Activated CD8-positive, alpha-beta T cell treated with anti-CD3 and anti-CD28 coated beads, Interleukin-2, amount 10 ng/mL, durations not matched to agents 7 days and 5 days (primary cell): Measurements from ENCODE around the gene ICA1. TPM values are rescaled to one million over a fixed set of nuclear protein-coding genes. Genes with fewer than 3 reads are reported as not detected.
"Not testable (repeated sequence)": the region's sequence is repeated elsewhere in the genome, so short reads cannot be mapped to it uniquely, and the experiment has no call there.

Experiments
- ATAC-seq: fragments of 150-1000 bp; cut with Tn5 transposase; one replicate; pipeline ENCODE4 v1.10.0; 2021; ENCODE audit warnings: moderate library complexity
- CTCF ChIA-PET: fragments of 350-600 bp; sonication (Branson Sonifier 250); formaldehyde crosslinking; loops from one replicate; lab custom pipeline; 2021; ENCODE audit warnings: antibody characterized with exemption; lab: Charles Lee
- POLR2A ChIA-PET: fragments of 350-600 bp; sonication (Branson Sonifier 250); formaldehyde crosslinking; loops from one replicate; lab custom pipeline; 2021; ENCODE audit warnings: antibody characterized with exemption; lab: Charles Lee
- DNase-seq: peaks from one replicate; pipeline ENCODE4 v3.0.0-alpha.2; 2020
- H3K27ac Mint-ChIP-seq: one replicate; pipeline ENCODE4 v1.8.0; 2021; ENCODE audit warnings: mild to moderate bottlenecking, mixed read lengths
- H3K27me3 Mint-ChIP-seq: one replicate; pipeline ENCODE4 v1.8.0; 2021; ENCODE audit warnings: low read depth, mixed read lengths
- H3K36me3 Mint-ChIP-seq: one replicate; pipeline ENCODE4 v1.8.0; 2021; ENCODE audit warnings: low read depth, mixed read lengths
- H3K4me1 Mint-ChIP-seq: one replicate; pipeline ENCODE4 v1.8.0; 2021; ENCODE audit warnings: low read depth, mixed read lengths
- H3K4me3 Mint-ChIP-seq: one replicate; pipeline ENCODE4 v1.8.0; 2021; ENCODE audit warnings: mild to moderate bottlenecking, mixed read lengths
- H3K9me3 Mint-ChIP-seq: one replicate; pipeline ENCODE4 v1.8.0; 2022; ENCODE audit warnings: mixed read lengths; ENCODE audit not compliant: insufficient read depth
- total RNA-seq, 2 experiments: library from RNA; stranded (reverse); gene quantifications; one replicate each; pipeline ENCODE4 v1.2.3, GENCODE V29; 2021

Gene ICA1
- total RNA-seq, 2 experiments from 2014 or later: 0.76 to 1.8 TPM

DNA sequence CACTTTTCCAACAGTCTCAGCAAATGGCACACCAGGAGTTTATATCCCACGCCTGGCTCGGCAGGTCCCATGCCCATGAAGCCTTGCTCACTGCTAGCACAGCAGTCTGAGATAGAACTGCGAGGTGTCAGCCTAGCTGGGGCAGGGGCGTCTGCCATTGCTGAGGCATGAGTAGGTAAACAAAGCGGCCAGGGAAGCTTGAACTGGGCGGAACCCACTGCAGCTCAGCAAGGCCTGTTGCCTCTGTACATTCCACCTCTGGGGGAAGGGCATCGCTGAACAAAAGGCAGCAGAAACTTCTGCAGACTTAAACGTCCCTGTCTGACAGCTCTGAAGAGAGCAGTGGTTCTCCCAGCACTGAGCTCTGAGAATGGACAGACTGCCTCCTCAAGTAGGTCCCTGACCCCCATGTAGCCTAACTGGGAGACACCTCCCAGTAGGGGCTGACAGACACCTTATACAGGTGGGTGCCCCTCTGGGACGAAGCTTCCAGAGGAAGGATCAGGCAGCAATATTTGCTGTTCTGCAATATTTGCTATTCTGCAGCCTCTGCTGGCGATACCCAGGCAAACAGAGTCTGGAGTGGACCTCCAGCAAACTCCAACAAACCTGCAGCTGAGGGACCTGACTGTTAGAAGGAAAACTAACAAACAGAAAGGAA lies 22.1 kb downstream of the ICA1 start:
- H3K4me1 Mint-ChIP-seq, DNase-seq, H3K36me3 Mint-ChIP-seq, H3K27ac Mint-ChIP-seq, H3K4me3 Mint-ChIP-seq, ATAC-seq, POLR2A ChIA-PET: not testable (repeated sequence)
- CTCF ChIA-PET: interaction anchor here (1.6 kb wide), 1 partner anchor 56 kb away, joined by 3 read pairs; no protein-coding TSS in a partner anchor
- Mint-ChIP-seq H3K27me3 (peaks cover 26% of the 10 kb centered on the region), H3K9me3 (peaks cover 10% of the 10 kb centered on the region)

DNA sequence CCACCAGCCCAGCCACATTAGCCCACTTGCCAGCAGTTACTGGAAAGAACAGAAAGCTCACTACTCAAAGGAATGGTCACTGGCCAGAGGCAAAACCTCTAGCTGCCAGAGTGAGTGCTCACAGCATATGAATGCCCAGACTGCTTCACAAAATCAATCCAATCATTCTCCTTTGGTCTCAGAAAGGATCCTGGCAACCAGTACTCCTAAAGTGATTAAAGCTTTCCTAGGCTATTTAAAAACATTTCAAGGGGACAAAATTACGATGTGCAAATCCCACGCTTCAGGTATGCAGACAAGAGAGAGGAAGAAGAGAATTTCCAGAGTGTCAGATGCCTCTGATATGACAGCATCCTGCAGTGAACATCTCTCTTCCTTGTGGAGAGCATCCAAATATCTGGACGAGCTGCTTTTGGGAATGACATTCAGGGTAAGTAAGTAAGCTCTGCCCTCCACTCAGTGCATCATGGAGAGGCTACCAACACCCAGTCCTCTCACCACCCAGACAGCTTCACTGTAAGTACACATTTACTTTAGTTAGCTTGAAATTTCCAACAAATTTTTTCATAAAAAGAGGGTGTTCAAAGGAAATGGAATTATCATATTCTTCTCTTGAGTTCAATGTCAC lies 25.1 kb downstream of the ICA1 start:
- Mint-ChIP-seq H3K27me3 (peaks cover 22% of the 10 kb centered on the region), H3K27ac (no peak overlapping the region), H3K9me3 (no peaks in the 10 kb centered on the region), H3K4me3 (no peak overlapping the region), H3K4me1 (no peaks in the 10 kb centered on the region), H3K36me3 (no peaks in the 10 kb centered on the region)
- DNase-seq (no peak), ATAC-seq (no peak)
- ChIA-PET POLR2A (no interaction called here), CTCF (interaction anchor here (0.8 kb wide), 1 partner anchor 12 kb away, joined by 3 read pairs; no protein-coding TSS in a partner anchor)

DNA sequence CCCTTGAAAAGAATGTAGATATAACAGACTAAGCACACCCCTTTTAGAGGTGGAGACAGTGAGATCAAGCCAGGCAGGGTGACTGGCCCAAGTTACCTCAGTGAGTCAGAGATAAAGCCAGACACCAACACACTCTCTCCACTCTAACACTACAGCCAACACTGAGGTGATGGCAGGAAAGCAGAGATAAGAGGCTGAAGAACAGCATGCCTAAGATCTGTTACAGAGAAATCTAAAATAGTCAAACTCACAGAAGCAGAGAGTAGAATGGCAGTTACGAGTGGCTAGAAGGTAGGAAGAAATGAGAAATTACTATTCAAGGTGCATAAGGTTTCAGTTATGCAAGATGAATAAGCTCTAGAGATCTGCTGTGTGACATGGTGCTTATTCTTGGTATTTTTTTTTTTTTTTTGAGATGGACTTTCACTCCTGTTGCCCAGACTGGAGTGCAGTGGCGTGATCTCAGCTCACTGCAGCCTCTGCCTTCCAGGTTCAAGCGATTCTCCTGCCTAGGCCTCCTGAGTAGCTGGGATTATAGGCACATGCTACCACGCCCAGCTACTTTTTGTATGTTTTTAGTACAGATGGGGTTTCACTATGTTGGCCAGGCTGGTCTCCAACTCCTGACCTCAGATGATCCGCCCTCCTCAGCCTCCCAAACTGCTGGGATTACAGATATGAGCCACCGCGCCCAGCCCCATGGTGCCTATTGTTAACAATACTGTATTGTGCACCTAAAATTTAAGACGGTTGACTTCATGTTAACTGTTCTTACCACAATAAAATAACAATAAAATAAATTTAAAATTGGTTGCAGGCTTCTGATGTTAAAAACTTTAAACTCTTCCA lies 28.7 kb downstream of the ICA1 start:
- ChIA-PET CTCF (no interaction called here), POLR2A (no interaction called here)
- Mint-ChIP-seq H3K4me1 (no peaks in the 10 kb centered on the region), H3K27me3 (peaks cover 22% of the 10 kb centered on the region), H3K4me3 (no peak overlapping the region), H3K27ac (no peak overlapping the region), H3K36me3 (no peaks in the 10 kb centered on the region), H3K9me3 (no peaks in the 10 kb centered on the region)
- ATAC-seq (no peak), DNase-seq (no peak)

- Mint-ChIP-seq H3K9me3 (no peaks in the 10 kb centered on the region), H3K27ac (no peak overlapping the region), H3K4me3 (no peak overlapping the region), H3K36me3 (no peaks in the 10 kb centered on the region), H3K4me1 (no peaks in the 10 kb centered on the region), H3K27me3 (peaks cover 20% of the 10 kb centered on the region)
- ChIA-PET POLR2A (no interaction called here), CTCF (interaction anchor here (1.2 kb wide), 1 partner anchor 66 kb away, joined by 3 read pairs; no protein-coding TSS in a partner anchor)
- no peak for DNase-seq
- ATAC-seq: no peak
Observed at GRCh38 chr7:8229927-8230326, 32.0 kb downstream of the ICA1 start.

DNA sequence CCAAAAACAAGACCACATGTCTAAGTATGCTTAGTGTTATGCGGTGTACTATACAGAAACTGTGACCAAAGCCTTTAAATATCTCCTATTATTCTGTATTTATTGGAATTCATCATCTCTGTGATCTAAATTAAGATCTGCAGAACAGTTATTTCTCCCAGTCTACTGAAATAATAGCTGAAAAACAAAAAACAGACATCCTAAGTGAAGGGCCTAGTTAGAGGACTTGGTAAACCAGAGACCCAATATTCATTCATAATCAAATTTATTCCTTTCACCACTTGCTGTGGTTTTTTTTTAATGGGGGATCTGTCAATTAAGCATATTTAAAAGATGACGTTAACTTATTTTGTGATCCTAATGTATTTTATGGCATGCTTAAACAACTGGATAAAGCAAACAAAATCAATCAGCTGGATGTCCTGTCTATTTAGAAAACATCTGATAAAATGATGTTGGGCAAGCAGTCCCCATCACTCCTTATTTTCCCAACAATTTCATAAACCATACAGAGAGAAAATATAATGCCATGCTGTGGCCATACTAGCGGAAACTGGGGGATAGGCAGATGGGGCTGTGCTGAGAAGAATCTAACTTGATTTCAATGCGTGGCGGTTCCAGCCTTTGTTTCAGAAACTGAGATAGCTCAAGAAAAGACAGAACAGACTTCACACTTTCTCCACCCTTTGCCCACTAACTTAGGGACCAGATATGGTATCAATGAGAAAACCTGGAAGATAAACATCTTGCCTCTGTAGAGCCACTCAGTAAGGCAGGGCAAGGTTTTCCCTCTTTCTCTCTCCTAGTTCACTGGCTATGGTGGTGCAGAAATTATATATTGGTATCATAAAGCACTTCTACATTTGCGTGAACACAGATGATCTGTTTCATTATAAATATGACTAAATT lies 32.9 kb downstream of the ICA1 start:
- H3K4me3 Mint-ChIP-seq: no peak overlapping the region
- POLR2A ChIA-PET: no interaction called here
- H3K27ac Mint-ChIP-seq: no peak overlapping the region
- DNase-seq (no peak), ATAC-seq (no peak)
- H3K4me1 Mint-ChIP-seq: no peaks in the 10 kb centered on the region
- H3K36me3 Mint-ChIP-seq: no peaks in the 10 kb centered on the region
- H3K9me3 Mint-ChIP-seq: no peaks in the 10 kb centered on the region
- H3K27me3 Mint-ChIP-seq: peaks cover 29% of the 10 kb centered on the region
- CTCF ChIA-PET: interaction anchor here (1.7 kb wide), 1 partner anchor 15 kb away, joined by 4 read pairs; no protein-coding TSS in a partner anchor

DNA sequence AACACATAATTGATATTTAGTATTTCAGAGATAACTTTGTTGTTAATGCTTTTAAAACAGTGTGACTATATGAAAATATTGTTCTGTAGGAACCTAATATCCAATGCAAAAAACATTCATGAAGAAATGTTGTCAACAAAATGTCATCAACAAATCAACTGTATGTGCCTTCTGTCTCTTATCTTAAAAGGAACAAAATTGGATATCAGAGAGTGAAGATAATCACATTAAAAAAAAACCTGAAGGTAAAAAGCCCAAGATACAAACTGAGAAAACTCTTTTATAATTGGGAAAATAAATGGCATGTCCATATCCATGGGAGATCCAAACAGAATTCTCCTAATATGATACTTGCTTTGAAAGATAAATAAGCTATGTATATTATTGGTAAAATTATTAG lies 33.9 kb downstream of the ICA1 start:
- Mint-ChIP-seq H3K4me1 (no peaks in the 10 kb centered on the region), H3K27ac (no peak overlapping the region), H3K9me3 (no peaks in the 10 kb centered on the region), H3K4me3 (no peak overlapping the region), H3K27me3 (peaks cover 33% of the 10 kb centered on the region), H3K36me3 (no peaks in the 10 kb centered on the region)
- no peak for ATAC-seq
- DNase-seq: no peak
- ChIA-PET CTCF (interaction anchor here (1.7 kb wide), 1 partner anchor 14 kb away, joined by 4 read pairs; no protein-coding TSS in a partner anchor), POLR2A (no interaction called here)

DNA sequence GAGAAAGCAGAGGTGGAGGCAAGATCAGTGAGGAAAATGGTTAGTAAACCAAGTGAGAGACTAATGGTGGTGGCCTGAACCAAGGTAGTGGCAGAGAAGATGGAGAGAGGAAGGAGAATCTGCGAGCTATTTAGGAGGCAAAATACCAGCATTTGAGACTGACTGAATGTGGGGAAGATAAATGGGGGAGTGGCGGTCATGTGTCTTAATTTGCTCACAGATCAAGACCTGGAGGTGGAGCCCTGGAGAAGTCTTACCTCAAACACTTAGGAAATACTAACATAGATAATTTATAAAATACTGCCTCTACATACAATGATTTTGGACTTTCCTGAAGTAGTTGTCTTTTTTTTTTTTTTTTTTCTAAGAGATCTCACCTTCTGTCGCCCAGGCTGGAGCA lies 34.7 kb downstream of the ICA1 start:
- CTCF ChIA-PET: interaction anchor here (1.8 kb wide), 1 partner anchor 69 kb away, joined by 4 read pairs; no protein-coding TSS in a partner anchor
- H3K9me3 Mint-ChIP-seq: no peaks in the 10 kb centered on the region
- no peak overlapping the region for H3K27ac Mint-ChIP-seq
- no peaks in the 10 kb centered on the region for H3K4me1 Mint-ChIP-seq
- POLR2A ChIA-PET: no interaction called here
- ATAC-seq (no peak), DNase-seq (no peak)
- H3K4me3 Mint-ChIP-seq: no peak overlapping the region
- H3K36me3 Mint-ChIP-seq: no peaks in the 10 kb centered on the region
- H3K27me3 Mint-ChIP-seq: peaks cover 33% of the 10 kb centered on the region

- Mint-ChIP-seq H3K4me3 (no peak overlapping the region), H3K4me1 (no peaks in the 10 kb centered on the region), H3K9me3 (no peaks in the 10 kb centered on the region), H3K27me3 (peaks cover 33% of the 10 kb centered on the region), H3K36me3 (no peaks in the 10 kb centered on the region), H3K27ac (no peak overlapping the region)
- DNase-seq: no peak
- POLR2A ChIA-PET: no interaction called here
- no peak for ATAC-seq
- CTCF ChIA-PET: interaction anchor here (1.8 kb wide), 1 partner anchor 70 kb away, joined by 4 read pairs; no protein-coding TSS in a partner anchor
Observed at GRCh38 chr7:8226501-8226900, 35.5 kb downstream of the ICA1 start.

DNA sequence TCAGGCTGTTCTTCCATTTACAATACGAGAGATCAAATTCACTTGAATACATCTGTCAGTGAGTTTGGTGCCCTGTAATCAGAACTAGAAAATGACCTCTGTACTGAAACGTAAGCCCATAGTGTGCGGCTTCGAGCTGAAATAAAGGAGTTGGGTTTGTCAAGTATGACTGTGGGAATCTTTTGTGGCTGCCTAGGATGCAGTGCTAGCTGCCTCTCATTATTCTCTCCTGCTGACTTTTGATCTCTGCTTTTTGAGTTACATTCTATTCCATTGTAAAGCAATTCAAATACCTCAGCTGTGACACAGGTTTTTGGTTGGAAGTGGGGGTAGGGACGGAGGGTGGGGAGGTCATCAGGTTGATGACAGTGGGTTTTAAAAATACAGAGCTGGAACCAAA lies 40.4 kb downstream of the ICA1 start:
- Mint-ChIP-seq H3K4me1 (peaks cover 7% of the 10 kb centered on the region), H3K27ac (no peak overlapping the region), H3K9me3 (no peaks in the 10 kb centered on the region), H3K27me3 (peaks cover 20% of the 10 kb centered on the region), H3K4me3 (no peak overlapping the region), H3K36me3 (no peaks in the 10 kb centered on the region)
- no peak for ATAC-seq
- ChIA-PET CTCF (interaction anchor here (0.7 kb wide), 1 partner anchor 31 kb away, joined by 3 read pairs; no protein-coding TSS in a partner anchor), POLR2A (interaction anchor here (0.5 to 0.8 kb wide), 2 partner anchors 14 to 93 kb away, joined by 3 read pairs; no protein-coding TSS in a partner anchor)
- no peak for DNase-seq

DNA sequence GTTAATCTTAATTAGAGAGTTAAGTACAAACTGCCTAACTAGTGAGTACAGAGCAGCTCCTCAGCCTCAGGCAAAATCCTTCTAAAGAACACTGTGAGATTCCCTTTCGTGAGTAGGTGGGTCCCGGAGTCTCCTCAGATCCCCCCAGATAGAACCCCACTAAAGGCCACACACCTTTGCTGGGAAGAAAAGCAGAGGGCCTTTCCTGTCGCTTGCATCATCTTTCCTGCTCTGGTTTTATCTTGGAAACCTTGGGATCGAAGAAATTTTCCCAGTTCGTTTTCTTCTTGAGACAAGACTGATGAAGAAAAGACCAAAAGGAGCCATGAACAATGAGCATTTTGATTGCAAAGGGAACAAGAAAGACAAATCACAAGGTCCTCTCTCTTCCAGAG lies 40.9 kb downstream of the ICA1 start:
- H3K27me3 Mint-ChIP-seq: peaks cover 17% of the 10 kb centered on the region
- ATAC-seq: no peak
- H3K27ac Mint-ChIP-seq: no peak overlapping the region
- no peak for DNase-seq
- H3K4me3 Mint-ChIP-seq: no peak overlapping the region
- H3K4me1 Mint-ChIP-seq: peaks cover 8% of the 10 kb centered on the region
- ChIA-PET POLR2A (interaction anchor here (0.8 kb wide), 1 partner anchor 93 kb away, joined by 3 read pairs; no protein-coding TSS in a partner anchor), CTCF (interaction anchor here (8.1 kb wide), 1 partner anchor 540 kb away, joined by 68 read pairs; no protein-coding TSS in a partner anchor)
- no peaks in the 10 kb centered on the region for H3K36me3 Mint-ChIP-seq
- H3K9me3 Mint-ChIP-seq: no peaks in the 10 kb centered on the region
